Mesenteric fat pad (tissue), 1 donor: ENCODE measurements around the gene CCDC159. TPM values are rescaled to one million over a fixed set of nuclear protein-coding genes. Genes with fewer than 3 reads are reported as not detected.
A peak's percentile ranks its signal among the peaks of the same experiment; 100 is the strongest.
"Not testable (repeated sequence)": the region's sequence is repeated elsewhere in the genome, so short reads cannot be mapped to it uniquely, and the experiment has no call there.

ENCODE experiments used
- DNase-seq: peaks from one replicate; pipeline ENCODE4 v3.0.0-alpha.2; 2020; ENCODE audit warnings: low spot score
- total RNA-seq: library from RNA; stranded (reverse); fragmentation: NEBNext Ultra II Directional; extraction: Animal tissue kit (Norgen Biotek cat#: 25700); gene quantifications from one replicate; pipeline ENCODE4 v1.2.1, GENCODE V29; 2021
- donor health status: DM: yes; HTN: yes; CAD: no.

CCDC159 gene
- total RNA-seq, 1 donor from 2014 or later, result 16.4 TPM

GRCh38 chr19:11364296-11364904, 18.1 kb downstream of the CCDC159 start:
- DNase-seq, result no peak

- no peak for DNase-seq
Measured at GRCh38 chr19:11364935-11365334, 18.6 kb downstream of the CCDC159 start.

GRCh38 chr19:11365557-11366117, 19.3 kb downstream of the CCDC159 start:
- no peak for DNase-seq

GRCh38 chr19:11367528-11367927, 21.2 kb downstream of the CCDC159 start:
- no peak for DNase-seq

GRCh38 chr19:11370744-11371143, 24.4 kb downstream of the CCDC159 start:
- DNase-seq, result no peak

- DNase-seq, result no peak
Measured at GRCh38 chr19:11373166-11373884, 27.0 kb downstream of the CCDC159 start.

GRCh38 chr19:11373885-11374432, 27.6 kb downstream of the CCDC159 start:
- no peak for DNase-seq

GRCh38 chr19:11374433-11375142, 28.3 kb downstream of the CCDC159 start, which contains the start of gene SWSAP1:
Gene SWSAP1, plus strand, starts transcription at chr19:11374666. Its CDS starts 15 bp downstream, at chr19:11374681.
- DNase-seq, result peak; percentile 98

GRCh38 chr19:11375143-11375948, 29.0 kb downstream of the CCDC159 start:
- DNase-seq, result no peak

- DNase-seq, result no peak
Measured at GRCh38 chr19:11377237-11377636, 30.9 kb downstream of the CCDC159 start.

- no peak for DNase-seq
Measured at GRCh38 chr19:11377756-11378155, 31.4 kb downstream of the CCDC159 start.

GRCh38 chr19:11378319-11379189, 32.2 kb downstream of the CCDC159 start:
- DNase-seq, result no peak

- DNase-seq, result not testable (repeated sequence)
Measured at GRCh38 chr19:11379269-11379845, 33.0 kb downstream of the CCDC159 start.

- no peak for DNase-seq
Measured at GRCh38 chr19:11379857-11380350, 33.6 kb downstream of the CCDC159 start.

- peak; percentile 93 for DNase-seq
Measured at GRCh38 chr19:11380653-11381537, 34.6 kb downstream of the CCDC159 start.

GRCh38 chr19:11382898-11383705, 36.8 kb downstream of the CCDC159 start:
- no peak for DNase-seq

GRCh38 chr19:11383706-11384048, 37.4 kb downstream of the CCDC159 start:
- DNase-seq, result no peak
